GM19324 (cell line): ENCODE data around the gene CTIF.

Experiments used
- ATAC-seq: cut with Tn5 transposase; IDR thresholded peaks from one replicate; pipeline ENCODE4 v1.9.1; 2021; ENCODE audit warnings: mild to moderate bottlenecking, moderate library complexity; ENCODE audit not compliant: unreplicated experiment, low FRiP score

Gene CTIF

GRCh38 chr18:48887905-48888772 lies 349.3 kb downstream of the CTIF start:
- ATAC-seq: no peak

- ATAC-seq: no peak
Observed at GRCh38 chr18:48888773-48889080, 349.9 kb downstream of the CTIF start.

GRCh38 chr18:48889115-48889941 lies 350.5 kb downstream of the CTIF start:
- no peak for ATAC-seq

GRCh38 chr18:48889981-48890762 lies 351.3 kb downstream of the CTIF start:
- no peak for ATAC-seq

GRCh38 chr18:48891721-48892120 lies 352.9 kb downstream of the CTIF start:
- no peak for ATAC-seq

- ATAC-seq: no peak
Observed at GRCh38 chr18:48892146-48892855, 353.5 kb downstream of the CTIF start.

GRCh38 chr18:48893061-48893607 lies 354.3 kb downstream of the CTIF start:
- ATAC-seq: no peak

GRCh38 chr18:48893608-48894600 lies 355.1 kb downstream of the CTIF start:
- no peak for ATAC-seq

GRCh38 chr18:48894799-48895346 lies 356.0 kb downstream of the CTIF start:
- no peak for ATAC-seq

- ATAC-seq: no peak
Observed at GRCh38 chr18:48896326-48896874, 357.6 kb downstream of the CTIF start.

- no peak for ATAC-seq
Observed at GRCh38 chr18:48896875-48897511, 358.2 kb downstream of the CTIF start.

GRCh38 chr18:48897531-48897930 lies 358.7 kb downstream of the CTIF start:
- ATAC-seq: no peak

GRCh38 chr18:48898521-48898920 lies 359.7 kb downstream of the CTIF start:
- no peak for ATAC-seq

GRCh38 chr18:48899558-48900174 lies 360.8 kb downstream of the CTIF start:
- no peak for ATAC-seq

- ATAC-seq: no peak
Observed at GRCh38 chr18:48900469-48900868, 361.6 kb downstream of the CTIF start.

GRCh38 chr18:48901145-48902022 lies 362.6 kb downstream of the CTIF start:
- ATAC-seq: no peak
